ENCODE data around the gene RANBP6. TPM values are rescaled to one million over a fixed set of nuclear protein-coding genes. Genes with fewer than 3 reads are reported as not detected.

The RANBP6 gene
- total RNA-seq, 1 experiment from 2014 or later = 14.1 TPM

Small RNAs within 50 kb of the gene (microRNA-seq; reads per million reads assigned to microRNA genes)
- gene MIR4665 (ENCODE audit: unreplicated experiment) = 2.3 reads per million

Other genes starting within 250 kb of the RANBP6 start
- gene ERMP1, start 182.5 kb downstream of the RANBP6 start, total RNA-seq (2014; rRNA removed) = 17.8 and 19.2 TPM in 2 replicates
- not detected in 2 replicates for gene MLANA, start 124.7 kb downstream of the RANBP6 start, total RNA-seq (2014; rRNA removed)
- 1.6 and 2.7 TPM in 2 replicates for gene IL33, start 200.2 kb upstream of the RANBP6 start, total RNA-seq (2014; rRNA removed)

Data from PC-3 (cell line).